HEK293 (cell line): Measurements from ENCODE around the gene LPAR2.

ENCODE experiments used
- CTCF ChIA-PET: fragments of 350-600 bp; formaldehyde crosslinking; extraction: SDS; loops from one replicate; lab custom pipeline; 2021; ENCODE audit warnings: antibody characterized with exemption; lab: Yijun Ruan, JAX
- POLR2A ChIA-PET: fragments of 300-600 bp; formaldehyde crosslinking; extraction: SDS; loops from one replicate; lab custom pipeline; 2020; ENCODE audit warnings: antibody characterized with exemption, inconsistent platforms; lab: Yijun Ruan, JAX
- H3K27ac ChIP-seq: fragments of 200-500 bp; sonication (Bioruptor generic); 2 replicates; pipeline ENCODE4 v1.5.1; 2014; ENCODE audit warnings: low read depth, low read length, control low read depth, inconsistent platforms; ENCODE audit errors: extremely low read depth
- H3K36me3 ChIP-seq, 2 experiments: fragments of 200-500 bp in 1 of 2; sonication (Bioruptor generic) in 1 of 2; 1 replicate in 1 of 2; 2 replicates in 1 of 2; pipeline ENCODE4 v1.5.1; 2014 to 2017; ENCODE audit warnings: inconsistent platforms in 2 of 2, low read length in 2 of 2; ENCODE audit not compliant: control insufficient read depth in 2 of 2, insufficient read depth in 1 of 2
- H3K4me1 ChIP-seq: fragments of 200-500 bp; sonication (Bioruptor generic); 2 replicates; pipeline ENCODE4 v1.5.1; 2014; ENCODE audit warnings: mild to moderate bottlenecking, low read length, inconsistent platforms; ENCODE audit not compliant: control insufficient read depth, insufficient read depth
- H3K4me3 ChIP-seq: 2 replicates; pipeline ENCODE4 v1.5.1; 2011; ENCODE audit warnings: low read depth, mild to moderate bottlenecking, control low read depth, low read length, moderate library complexity
- H3K9me3 ChIP-seq: fragments of 200-500 bp; sonication (Bioruptor generic); 2 replicates; pipeline ENCODE4 v1.5.1; 2014; ENCODE audit warnings: low read depth, low read length, inconsistent platforms; ENCODE audit not compliant: control insufficient read depth, insufficient read depth
- ELK4 ChIP-seq: IDR thresholded peaks from 2 replicates; pipeline ENCODE4 v1.6.1; 2011; ENCODE audit warnings: mild to moderate bottlenecking, low read depth, low read length, borderline replicate concordance
- KLF9 ChIP-seq: fragments of 450-650 bp; formaldehyde crosslinking; IDR thresholded peaks from 2 replicates; pipeline ENCODE4 v1.5.1; 2016; ENCODE audit warnings: missing biosample characterization, missing genetic modification characterization, low read depth
- OVOL3 ChIP-seq: fragments of 450-650 bp; formaldehyde crosslinking; IDR thresholded peaks from 2 replicates; pipeline ENCODE4 v1.5.1; 2016; ENCODE audit warnings: missing biosample characterization, missing genetic modification characterization
- PBX3 ChIP-seq: sonication (generic); formaldehyde crosslinking; IDR thresholded peaks from 2 replicates; pipeline ENCODE4 v1.8.1; 2022; ENCODE audit warnings: mild to moderate bottlenecking, moderate library complexity, missing genetic modification reagents
- SCRT1 ChIP-seq: fragments of 450-650 bp; formaldehyde crosslinking; IDR thresholded peaks from 2 replicates; pipeline ENCODE4 v1.5.1; 2016; ENCODE audit warnings: missing biosample characterization, missing genetic modification characterization, borderline replicate concordance
- SP2 ChIP-seq: fragments of 450-650 bp; formaldehyde crosslinking; IDR thresholded peaks from 2 replicates; pipeline ENCODE4 v1.5.1; 2016; ENCODE audit warnings: missing biosample characterization, missing genetic modification characterization
- SP3 ChIP-seq: fragments of 450-650 bp; formaldehyde crosslinking; IDR thresholded peaks from 2 replicates; pipeline ENCODE4 v1.5.1; 2016; ENCODE audit warnings: missing biosample characterization, missing genetic modification characterization
- YY1 ChIP-seq: fragments of 450-650 bp; formaldehyde crosslinking; IDR thresholded peaks from 2 replicates; pipeline ENCODE4 v1.5.1; 2018; ENCODE audit warnings: missing biosample characterization, missing genetic modification characterization
- YY2 ChIP-seq: fragments of 450-650 bp; formaldehyde crosslinking; IDR thresholded peaks from 2 replicates; pipeline ENCODE4 v1.5.1; 2016; ENCODE audit warnings: missing biosample characterization, missing genetic modification characterization
- ZBTB17 ChIP-seq: fragments of 450-650 bp; formaldehyde crosslinking; IDR thresholded peaks from 2 replicates; pipeline ENCODE4 v1.5.1; 2016; ENCODE audit warnings: missing biosample characterization, missing genetic modification characterization
- ZBTB26 ChIP-seq: fragments of 450-650 bp; formaldehyde crosslinking; optimal IDR thresholded peaks from 2 replicates; pipeline ENCODE3; 2016; ENCODE audit warnings: missing biosample characterization, mild to moderate bottlenecking, missing genetic modification characterization
- ZBTB48 ChIP-seq: fragments of 450-650 bp; formaldehyde crosslinking; IDR thresholded peaks from 2 replicates; pipeline ENCODE4 v1.5.1; 2016; ENCODE audit warnings: missing biosample characterization, missing genetic modification characterization
- ZNF114 ChIP-seq: fragments of 450-650 bp; formaldehyde crosslinking; IDR thresholded peaks from 2 replicates; pipeline ENCODE4 v1.5.0; 2017; ENCODE audit warnings: missing biosample characterization, missing genetic modification characterization
- ZNF138 ChIP-seq: fragments of 450-650 bp; formaldehyde crosslinking; IDR thresholded peaks from 2 replicates; pipeline ENCODE4 v1.5.1; 2016; ENCODE audit warnings: missing biosample characterization, missing genetic modification characterization, borderline replicate concordance
- ZNF335 ChIP-seq: fragments of 450-650 bp; formaldehyde crosslinking; conservative IDR thresholded peaks from 2 replicates; pipeline ENCODE4 v1.5.1; 2016; ENCODE audit warnings: missing biosample characterization, missing genetic modification characterization
- ZNF362 ChIP-seq: fragments of 450-650 bp; formaldehyde crosslinking; IDR thresholded peaks from 2 replicates; pipeline ENCODE4 v1.5.1; 2016; ENCODE audit warnings: missing biosample characterization, missing genetic modification characterization
- ZNF366 ChIP-seq: fragments of 450-650 bp; formaldehyde crosslinking; conservative IDR thresholded peaks from 2 replicates; pipeline ENCODE4 v1.5.1; 2016; ENCODE audit warnings: missing biosample characterization, missing genetic modification characterization
- ZNF518A ChIP-seq: fragments of 450-650 bp; formaldehyde crosslinking; conservative IDR thresholded peaks from 2 replicates; pipeline ENCODE4 v1.5.1; 2016; ENCODE audit warnings: low read depth, missing biosample characterization, missing genetic modification characterization
- ZNF529 ChIP-seq: fragments of 450-650 bp; formaldehyde crosslinking; IDR thresholded peaks from 2 replicates; pipeline ENCODE4 v1.5.1; 2017; ENCODE audit warnings: missing genetic modification characterization, missing biosample characterization; ENCODE audit not compliant: insufficient replicate concordance
- ZNF585B ChIP-seq: fragments of 450-650 bp; formaldehyde crosslinking; IDR thresholded peaks from 2 replicates; pipeline ENCODE4 v1.5.1; 2016; ENCODE audit warnings: missing biosample characterization, missing genetic modification characterization
- ZNF692 ChIP-seq: fragments of 450-650 bp; formaldehyde crosslinking; IDR thresholded peaks from 2 replicates; pipeline ENCODE4 v1.5.1; 2016; ENCODE audit warnings: missing biosample characterization, missing genetic modification characterization
- ZNF830 ChIP-seq: fragments of 450-650 bp; IDR thresholded peaks from 2 replicates; pipeline ENCODE4 v1.5.0; 2018; ENCODE audit warnings: missing biosample characterization, missing genetic modification characterization, low read depth, mild to moderate bottlenecking, moderate library complexity
- ZXDB ChIP-seq: fragments of 450-650 bp; formaldehyde crosslinking; IDR thresholded peaks from 2 replicates; pipeline ENCODE4 v1.5.1; 2016; ENCODE audit warnings: missing biosample characterization, missing genetic modification characterization

Gene LPAR2

GRCh38 chr19:19663256-19664120 lies 35.5 kb upstream of the LPAR2 start, which contains the start of gene ATP13A1:
Gene ATP13A1, minus strand, starts transcription at chr19:19663676. Its CDS starts 10 bp downstream, at chr19:19663666.
- H3K4me1 ChIP-seq, result peaks cover 3% of the 10 kb centered on the region; the same call in 1 of the 2 replicates
- peak; percentile 83 for TF ChIP-seq SP3 (tag by site-specific recombination)
- TF ChIP-seq ZNF335 (tag by site-specific recombination), result peak; percentile 98
- peak; percentile 99 for TF ChIP-seq YY1
- no peak for TF ChIP-seq ZNF138 (tag by site-specific recombination)
- TF ChIP-seq ZNF518A (tag by site-specific recombination), result peak; percentile 65
- peak; percentile 100 for TF ChIP-seq YY2 (tag by site-specific recombination)
- TF ChIP-seq ZNF362 (tag by site-specific recombination), result peak; percentile 34; the same call in 1 of the 2 replicates
- peak; percentile 67; the same call in 1 of the 2 replicates for TF ChIP-seq ELK4
- peak; percentile 70; the same call in 1 of the 2 replicates for TF ChIP-seq KLF9 (tag by site-specific recombination)
- TF ChIP-seq OVOL3, result peak; percentile 85
- TF ChIP-seq SP2 (tag by site-specific recombination), result peak; percentile 82
- TF ChIP-seq ZNF692 (tag by site-specific recombination), result 0 out of 2 replicates have a peak, but pooled peaks have one; percentile 1
- TF ChIP-seq ZBTB17, result 0 out of 2 replicates have a peak, but pooled peaks have one; percentile 6
- no peak for TF ChIP-seq ZBTB48 (tag by site-specific recombination)
- peak; percentile 82 for TF ChIP-seq PBX3 (CRISPR knock-in tag)
- 0 out of 2 replicates have a peak, but pooled peaks have one; percentile 36 for TF ChIP-seq ZXDB (tag by site-specific recombination)
- peak; percentile 95 for TF ChIP-seq ZBTB26 (tag by site-specific recombination)
- no peak for TF ChIP-seq SCRT1
- no peak for TF ChIP-seq ZNF830 (tag by site-specific recombination)
- TF ChIP-seq ZNF114 (tag by site-specific recombination), result no peak
- TF ChIP-seq ZNF529 (tag by site-specific recombination), result no peak
- no peak for TF ChIP-seq ZNF585B
- no peak for TF ChIP-seq ZNF366 (tag by site-specific recombination)

More at GRCh38 chr19:19663256-19664120, 35.5 kb upstream of the LPAR2 start, which contains the start of gene ATP13A1:
- ChIA-PET CTCF (interaction anchor here (0.6 to 1.5 kb wide), 3 partner anchors 10 to 113 kb away, joined by 3 to 4 read pairs (median 3); no protein-coding TSS in a partner anchor), POLR2A (interaction anchor here (0.5 to 2.4 kb wide), 9 partner anchors 10 to 404 kb away, joined by 3 to 10 read pairs (median 6); partner anchors contain the start of genes ZNF253, ZNF506, ZNF682 and ZNF93)
- H3K36me3 ChIP-seq, result peaks cover 7 to 29% of the 10 kb centered on the region in 2 experiments; a peak in 2 of 3 replicates
- H3K9me3 ChIP-seq, result no peaks in the 10 kb centered on the region
- H3K4me3 ChIP-seq, result peak within 1 kb of the TSS; percentile 99
- H3K27ac ChIP-seq, result peak within 1 kb of the TSS; percentile 67; the same call in 1 of the 2 replicates
